Epithelial cell of esophagus (primary cell): ENCODE measurements around the gene POMT1.
"Not testable (repeated sequence)": the region's sequence is repeated elsewhere in the genome, so short reads cannot be mapped to it uniquely, and the experiment has no call there.

ENCODE experiments used
- DNase-seq: peaks from one replicate; pipeline ENCODE4 v3.0.0; 2010; ENCODE audit warnings: low read depth
- H3K4me3 ChIP-seq: 2 replicates; pipeline ENCODE4 v1.5.1; 2011; ENCODE audit warnings: mild to moderate bottlenecking, low read length, control low read depth
- CTCF ChIP-seq: IDR thresholded peaks from 2 replicates; pipeline ENCODE4 v1.5.1; 2011; ENCODE audit warnings: low read depth, mild to moderate bottlenecking, low read length, control low read depth, inconsistent platforms; ENCODE audit not compliant: insufficient read depth; ENCODE audit errors: missing control alignments

The POMT1 gene

GRCh38 chr9:131511416-131511815 is 8.7 kb downstream of the POMT1 start:
- DNase-seq = no peak
- no peak overlapping the region for H3K4me3 ChIP-seq
- TF ChIP-seq CTCF = no peak

GRCh38 chr9:131511880-131512279 is 9.2 kb downstream of the POMT1 start:
- DNase-seq = no peak
- TF ChIP-seq CTCF = no peak
- H3K4me3 ChIP-seq = no peak overlapping the region

GRCh38 chr9:131513177-131513576 is 10.5 kb downstream of the POMT1 start:
- no peak for TF ChIP-seq CTCF
- H3K4me3 ChIP-seq = no peak overlapping the region
- DNase-seq = no peak

GRCh38 chr9:131515559-131516031 is 12.9 kb downstream of the POMT1 start:
- H3K4me3 ChIP-seq, DNase-seq: not testable (repeated sequence)

GRCh38 chr9:131516100-131516499 is 13.4 kb downstream of the POMT1 start:
- no peak overlapping the region for H3K4me3 ChIP-seq
- no peak for DNase-seq
- TF ChIP-seq CTCF = no peak

GRCh38 chr9:131516930-131517329 is 14.2 kb downstream of the POMT1 start:
- H3K4me3 ChIP-seq = no peak overlapping the region
- no peak for DNase-seq
- TF ChIP-seq CTCF = no peak

- no peak for DNase-seq
- H3K4me3 ChIP-seq = no peak overlapping the region
- TF ChIP-seq CTCF = no peak
Measured at GRCh38 chr9:131517761-131518190, 15.1 kb downstream of the POMT1 start.
